ENCODE measurements around the gene PARP11. TPM values are rescaled to one million over a fixed set of nuclear protein-coding genes. Genes with fewer than 3 reads are reported as not detected.

Gene PARP11
- total RNA-seq, 1 donor from 2014 or later, result 11.4 TPM

- Mint-ChIP-seq H3K27me3 (ENCODE audit: unreplicated experiment) (peaks cover 3% of the 10 kb centered on the region), H3K4me3 (ENCODE audit: unreplicated experiment) (peak overlapping the region; percentile 65), H3K36me3 (ENCODE audit: low read depth, unreplicated experiment) (peaks cover 4% of the 10 kb centered on the region), H3K27ac (ENCODE audit: unreplicated experiment) (peak overlapping the region; percentile 10), H3K4me1 (ENCODE audit: unreplicated experiment) (peaks cover under 1% of the 10 kb centered on the region), H3K9me3 (ENCODE audit: unreplicated experiment) (no peaks in the 10 kb centered on the region)
- no peak for TF ChIP-seq CTCF (IDR thresholded peaks at IDR 0.05; ENCODE audit: unreplicated experiment)
- no peak for DNase-seq (ENCODE audit: low spot score)
These were observed 35.1 kb downstream of the PARP11 start for GRCh38 chr12:3838076-3838475.

- peaks cover 3% of the 10 kb centered on the region for H3K27me3 Mint-ChIP-seq (ENCODE audit: unreplicated experiment)
- no peak overlapping the region for H3K4me3 Mint-ChIP-seq (ENCODE audit: unreplicated experiment)
- H3K9me3 Mint-ChIP-seq (ENCODE audit: unreplicated experiment), result no peaks in the 10 kb centered on the region
- H3K36me3 Mint-ChIP-seq (ENCODE audit: low read depth, unreplicated experiment), result peaks cover 4% of the 10 kb centered on the region
- H3K4me1 Mint-ChIP-seq (ENCODE audit: unreplicated experiment), result peaks cover 6% of the 10 kb centered on the region
- TF ChIP-seq CTCF (IDR thresholded peaks at IDR 0.05; ENCODE audit: unreplicated experiment), result no peak
- H3K27ac Mint-ChIP-seq (ENCODE audit: unreplicated experiment), result no peak overlapping the region
- DNase-seq (ENCODE audit: low spot score), result no peak
These were observed 36.1 kb downstream of the PARP11 start for GRCh38 chr12:3837049-3837448.

GRCh38 chr12:3836641-3837040, 36.6 kb downstream of the PARP11 start:
- H3K27me3 Mint-ChIP-seq (ENCODE audit: unreplicated experiment), result peaks cover 3% of the 10 kb centered on the region
- DNase-seq (ENCODE audit: low spot score), result no peak
- peaks cover 6% of the 10 kb centered on the region for H3K4me1 Mint-ChIP-seq (ENCODE audit: unreplicated experiment)
- no peak overlapping the region for H3K27ac Mint-ChIP-seq (ENCODE audit: unreplicated experiment)
- no peak for TF ChIP-seq CTCF (IDR thresholded peaks at IDR 0.05; ENCODE audit: unreplicated experiment)
- peaks cover 4% of the 10 kb centered on the region for H3K36me3 Mint-ChIP-seq (ENCODE audit: low read depth, unreplicated experiment)
- H3K4me3 Mint-ChIP-seq (ENCODE audit: unreplicated experiment), result no peak overlapping the region
- H3K9me3 Mint-ChIP-seq (ENCODE audit: unreplicated experiment), result no peaks in the 10 kb centered on the region

GRCh38 chr12:3835914-3836313, 37.3 kb downstream of the PARP11 start:
- no peaks in the 10 kb centered on the region for H3K9me3 Mint-ChIP-seq (ENCODE audit: unreplicated experiment)
- peaks cover 3% of the 10 kb centered on the region for H3K27me3 Mint-ChIP-seq (ENCODE audit: unreplicated experiment)
- peaks cover 4% of the 10 kb centered on the region for H3K36me3 Mint-ChIP-seq (ENCODE audit: low read depth, unreplicated experiment)
- no peak for DNase-seq (ENCODE audit: low spot score)
- H3K4me1 Mint-ChIP-seq (ENCODE audit: unreplicated experiment), result peaks cover 6% of the 10 kb centered on the region
- H3K4me3 Mint-ChIP-seq (ENCODE audit: unreplicated experiment), result no peak overlapping the region
- no peak overlapping the region for H3K27ac Mint-ChIP-seq (ENCODE audit: unreplicated experiment)
- no peak for TF ChIP-seq CTCF (IDR thresholded peaks at IDR 0.05; ENCODE audit: unreplicated experiment)

- Mint-ChIP-seq H3K36me3 (ENCODE audit: low read depth, unreplicated experiment) (peaks cover 4% of the 10 kb centered on the region), H3K27ac (ENCODE audit: unreplicated experiment) (no peak overlapping the region), H3K4me1 (ENCODE audit: unreplicated experiment) (peaks cover 6% of the 10 kb centered on the region), H3K27me3 (ENCODE audit: unreplicated experiment) (peaks cover 3% of the 10 kb centered on the region), H3K9me3 (ENCODE audit: unreplicated experiment) (no peaks in the 10 kb centered on the region), H3K4me3 (ENCODE audit: unreplicated experiment) (no peak overlapping the region)
- no peak for TF ChIP-seq CTCF (IDR thresholded peaks at IDR 0.05; ENCODE audit: unreplicated experiment)
- DNase-seq (ENCODE audit: low spot score), result no peak
These were observed 38.4 kb downstream of the PARP11 start for GRCh38 chr12:3834774-3835173.

Measured in endothelial cell (in vitro differentiated cells).